Fibroblast of villous mesenchyme (primary cell): ENCODE measurements around the gene ZC3H15. TPM values are rescaled to one million over a fixed set of nuclear protein-coding genes. Genes with fewer than 3 reads are reported as not detected.
A peak's percentile ranks its signal among the peaks of the same experiment; 100 is the strongest.

Experiments used
- DNase-seq: peaks from one replicate; pipeline ENCODE4 v3.0.0-alpha.2; 2010; ENCODE audit warnings: low read depth
- H3K4me3 ChIP-seq: 2 replicates; pipeline ENCODE4 v1.5.1; 2011; ENCODE audit warnings: low read depth, mild to moderate bottlenecking, low read length
- CTCF ChIP-seq: IDR thresholded peaks from 2 replicates; pipeline ENCODE4 v1.5.1; 2012; ENCODE audit warnings: low read depth, mild to moderate bottlenecking, low read length; ENCODE audit not compliant: insufficient read depth
- total RNA-seq: library from RNA; depleted of rRNA; stranded (reverse); fragments of >200 nt; gene quantifications from 2 replicates; pipeline ENCODE4 v1.2.3, GENCODE V29; 2012

The ZC3H15 gene
- total RNA-seq, 1 donor, result 84.2 TPM

GRCh38 chr2:186477790-186478189, 8.3 kb upstream of the ZC3H15 start:
- no peak overlapping the region for H3K4me3 ChIP-seq
- no peak for DNase-seq

GRCh38 chr2:186480991-186481390, 5.1 kb upstream of the ZC3H15 start:
- TF ChIP-seq CTCF, result no peak
- no peak overlapping the region for H3K4me3 ChIP-seq
- no peak for DNase-seq

More at GRCh38 chr2:186477790-186478189, 8.3 kb upstream of the ZC3H15 start:
- no peak for TF ChIP-seq CTCF

DNA sequence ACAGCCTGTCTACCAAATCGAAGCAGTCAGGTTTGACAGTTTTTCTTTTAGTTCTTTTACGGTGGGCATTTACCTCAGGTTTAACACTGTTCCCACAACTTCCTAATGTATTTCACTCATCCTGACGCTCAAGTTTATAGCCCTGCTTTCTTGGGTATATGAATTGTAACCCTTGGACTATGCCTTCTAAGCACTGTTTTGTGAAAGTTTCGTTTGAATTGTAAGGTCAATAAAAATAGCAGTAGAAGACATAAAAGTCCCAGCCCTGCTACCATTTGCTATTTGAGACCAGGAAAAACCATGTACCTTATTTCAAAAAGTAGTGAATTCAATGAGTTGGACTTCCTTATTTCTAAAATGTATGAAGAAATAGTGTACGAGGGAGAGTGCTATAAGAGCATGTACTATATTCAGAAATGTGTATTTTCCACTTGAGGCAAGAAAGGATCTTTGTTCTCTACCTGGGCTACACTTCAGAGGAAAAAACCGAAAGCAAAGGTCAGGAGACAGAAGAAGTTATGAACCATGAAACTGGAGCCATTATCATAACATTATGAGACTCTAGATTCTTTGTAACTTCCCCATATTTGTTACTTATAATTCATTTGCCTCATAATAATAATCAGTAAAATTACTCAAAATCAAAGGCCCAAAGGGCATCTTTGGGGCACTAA, 1.9 kb upstream of the ZC3H15 start:
- DNase-seq, result no peak
- no peak for TF ChIP-seq CTCF
- no peak overlapping the region for H3K4me3 ChIP-seq

- H3K4me3 ChIP-seq, result peak overlapping the region; percentile 80
- DNase-seq, result no peak
- TF ChIP-seq CTCF, result no peak
These were observed 537 bp upstream of the ZC3H15 start for GRCh38 chr2:186485576-186485870.

DNA sequence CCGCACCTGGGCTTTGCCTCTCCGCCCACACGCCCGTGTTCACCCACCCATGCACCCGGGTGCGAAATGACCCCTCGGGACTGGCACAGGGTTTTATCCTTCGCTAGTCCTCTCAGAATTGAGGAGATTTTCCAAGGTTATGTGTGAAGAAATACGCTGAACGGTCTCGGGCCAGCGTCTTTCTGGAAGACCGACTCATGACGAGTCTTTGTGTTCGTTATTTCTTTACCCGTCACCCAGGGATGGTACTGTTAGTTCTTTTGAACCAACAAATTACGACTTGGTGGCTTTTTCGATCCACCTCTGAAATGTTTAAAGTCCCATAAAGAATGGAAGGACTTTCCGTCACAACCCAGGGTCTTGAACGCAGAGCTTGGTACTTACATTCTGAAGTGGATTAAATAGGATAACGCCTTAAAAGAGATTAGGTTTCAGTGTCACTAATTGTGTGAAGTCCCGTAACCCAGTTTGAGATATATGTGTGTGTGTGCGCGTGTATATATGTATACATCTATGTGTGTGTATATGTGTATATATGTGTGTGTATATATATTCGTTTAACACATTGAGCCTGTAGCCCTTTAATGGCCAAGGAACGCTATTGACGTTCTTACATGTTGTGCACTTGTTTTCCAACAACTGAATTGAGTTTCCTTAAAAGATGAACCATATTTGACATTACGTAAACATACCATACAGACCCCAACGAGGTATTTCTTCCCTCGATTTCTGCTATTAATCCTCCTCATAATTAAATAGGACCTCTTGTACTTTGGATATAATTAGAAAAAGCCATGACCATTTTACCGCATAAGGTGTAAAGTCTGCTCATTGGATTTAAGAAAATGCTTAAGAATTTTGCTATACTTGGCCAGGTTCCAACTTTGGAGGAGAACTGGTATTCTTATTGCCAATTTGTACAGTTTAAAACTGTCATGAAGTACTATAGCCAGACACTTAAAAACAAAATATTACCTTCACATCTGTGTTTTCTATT, 889 bp downstream of the ZC3H15 start:
- peak; percentile 41 for DNase-seq
- H3K4me3 ChIP-seq, result peak overlapping the region; percentile 80
- TF ChIP-seq CTCF, result no peak

DNA sequence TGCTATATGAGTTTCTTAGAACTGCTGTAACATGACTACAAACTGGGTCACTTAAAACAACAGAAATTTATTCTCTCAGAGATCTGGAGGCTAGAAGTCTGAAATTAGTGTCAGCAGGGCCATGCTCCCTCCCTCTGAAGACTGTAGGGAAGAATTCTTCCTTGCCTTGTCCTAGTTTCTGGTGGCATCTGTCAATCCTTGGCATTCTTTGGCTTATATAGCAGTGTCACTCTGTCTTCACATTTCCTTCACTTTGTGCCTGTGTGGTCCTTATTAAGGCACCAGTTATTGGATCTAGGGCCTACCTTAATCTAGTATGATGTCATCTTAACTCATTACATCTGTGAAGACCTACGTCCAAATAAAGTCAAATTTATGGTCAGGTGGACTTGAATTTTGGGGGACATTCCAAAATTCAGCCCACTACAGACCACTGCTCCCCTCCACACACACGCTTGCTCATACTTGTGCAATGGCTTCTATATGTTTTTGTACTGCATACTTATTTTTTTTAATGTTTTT, 7.6 kb downstream of the ZC3H15 start:
- TF ChIP-seq CTCF, result no peak
- no peak for DNase-seq

More for the DNA sequence above, 7.6 kb downstream of the ZC3H15 start:
- H3K4me3 ChIP-seq, result no peak overlapping the region
